ENCODE data around the gene SLC35G6.

SLC35G6 gene

DNA sequence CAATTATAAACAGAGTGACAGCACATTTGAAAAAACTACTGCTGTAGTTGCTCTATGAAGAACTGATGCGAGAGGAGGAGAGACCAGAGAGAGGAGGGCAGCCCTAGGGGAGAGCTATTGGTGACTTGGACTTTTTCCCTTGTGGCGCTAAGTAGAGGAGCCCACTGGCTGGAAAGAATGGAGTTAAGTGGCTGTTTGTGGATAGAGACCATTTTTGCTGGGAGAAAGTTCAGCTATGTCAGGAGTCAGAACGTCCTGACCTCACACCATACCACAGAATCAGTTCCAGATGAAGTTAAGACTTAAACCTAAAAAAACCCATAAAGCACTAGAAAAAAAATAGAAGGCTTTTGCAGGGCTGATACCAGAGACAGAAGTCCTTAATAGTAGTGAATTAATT, 4.9 kb downstream of the SLC35G6 start:
- Histone ChIP-seq H3K27me3 (ENCODE audit: control insufficient read depth, insufficient read depth, low read length, poor library complexity, severe bottlenecking) (no peaks in the 10 kb centered on the region), H3K9me3 (ENCODE audit: control insufficient read depth, low read length) (no peaks in the 10 kb centered on the region), H3K4me3 (ENCODE audit: insufficient read depth, low read depth, low read length) (peak overlapping the region; percentile 18), H3K36me3 (ENCODE audit: control insufficient read depth, insufficient read depth, low read length) (no peaks in the 10 kb centered on the region), H3K4me1 (ENCODE audit: control insufficient read depth, insufficient read depth, low read length) (peaks cover 28% of the 10 kb centered on the region), H3K27ac (ENCODE audit: insufficient read depth, low read depth, low read length, poor library complexity, severe bottlenecking) (no peak overlapping the region)
- 77 to 83% methylated on average over 2 to 3 of the region's 3 CpGs for WGBS, 2 experiments

DNA sequence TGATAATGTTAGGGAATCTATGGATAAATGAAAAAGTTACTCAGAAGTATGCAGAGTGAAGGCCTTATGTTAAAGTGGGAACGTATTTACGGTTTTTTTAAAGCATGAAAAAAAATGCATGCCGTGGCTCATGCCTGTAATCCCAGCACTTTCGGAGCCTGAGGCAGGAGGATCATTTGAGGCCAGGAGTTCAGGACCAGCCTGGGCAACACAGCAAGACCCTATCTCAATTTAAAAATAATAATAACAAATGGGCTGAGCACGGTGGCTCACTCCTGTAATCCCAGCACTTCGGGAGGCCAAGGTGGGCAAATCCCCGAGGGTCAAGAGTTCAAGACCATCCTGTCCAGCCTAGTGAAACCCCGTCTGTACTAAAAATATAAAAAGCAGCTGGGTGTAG, 8.9 kb downstream of the SLC35G6 start:
- Histone ChIP-seq H3K36me3 (ENCODE audit: control insufficient read depth, insufficient read depth, low read length) (no peaks in the 10 kb centered on the region), H3K4me1 (ENCODE audit: control insufficient read depth, insufficient read depth, low read length) (peaks cover 10% of the 10 kb centered on the region), H3K27ac (ENCODE audit: insufficient read depth, low read depth, low read length, poor library complexity, severe bottlenecking) (no peak overlapping the region), H3K9me3 (ENCODE audit: control insufficient read depth, low read length) (no peaks in the 10 kb centered on the region), H3K27me3 (ENCODE audit: control insufficient read depth, insufficient read depth, low read length, poor library complexity, severe bottlenecking) (no peaks in the 10 kb centered on the region), H3K4me3 (ENCODE audit: insufficient read depth, low read depth, low read length) (no peak overlapping the region)
- 88% methylated on average over 8 of the region's 8 CpGs for WGBS, 2 experiments

DNA sequence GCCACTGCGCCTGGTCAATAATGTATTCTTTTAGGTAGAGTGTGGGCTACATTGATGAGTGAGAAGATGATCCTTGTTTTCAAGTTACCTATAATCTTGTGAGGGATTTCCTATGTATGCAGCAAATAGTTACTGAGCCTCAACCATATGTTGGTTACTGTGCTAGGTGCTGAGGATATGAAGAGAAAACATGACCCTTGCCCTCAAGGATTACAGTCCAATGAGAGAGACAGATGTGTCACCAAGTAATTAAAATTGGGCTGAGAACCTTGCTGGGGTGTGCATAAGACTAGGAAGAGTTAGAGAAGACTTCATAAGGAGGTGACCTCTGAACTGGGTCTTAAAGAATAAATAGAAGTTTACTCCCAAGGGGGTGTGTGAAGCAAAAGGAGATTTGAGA, 10.3 kb downstream of the SLC35G6 start:
- no peaks in the 10 kb centered on the region for H3K4me1 ChIP-seq (ENCODE audit: control insufficient read depth, insufficient read depth, low read length)
- H3K4me3 ChIP-seq (ENCODE audit: insufficient read depth, low read depth, low read length), result no peak overlapping the region
- WGBS, 2 experiments, result 87 to 93% methylated on average over 1 of the region's 1 CpG
- H3K9me3 ChIP-seq (ENCODE audit: control insufficient read depth, low read length), result no peaks in the 10 kb centered on the region
- no peak overlapping the region for H3K27ac ChIP-seq (ENCODE audit: insufficient read depth, low read depth, low read length, poor library complexity, severe bottlenecking)
- H3K27me3 ChIP-seq (ENCODE audit: control insufficient read depth, insufficient read depth, low read length, poor library complexity, severe bottlenecking), result no peaks in the 10 kb centered on the region
- H3K36me3 ChIP-seq (ENCODE audit: control insufficient read depth, insufficient read depth, low read length), result peaks cover 8% of the 10 kb centered on the region

DNA sequence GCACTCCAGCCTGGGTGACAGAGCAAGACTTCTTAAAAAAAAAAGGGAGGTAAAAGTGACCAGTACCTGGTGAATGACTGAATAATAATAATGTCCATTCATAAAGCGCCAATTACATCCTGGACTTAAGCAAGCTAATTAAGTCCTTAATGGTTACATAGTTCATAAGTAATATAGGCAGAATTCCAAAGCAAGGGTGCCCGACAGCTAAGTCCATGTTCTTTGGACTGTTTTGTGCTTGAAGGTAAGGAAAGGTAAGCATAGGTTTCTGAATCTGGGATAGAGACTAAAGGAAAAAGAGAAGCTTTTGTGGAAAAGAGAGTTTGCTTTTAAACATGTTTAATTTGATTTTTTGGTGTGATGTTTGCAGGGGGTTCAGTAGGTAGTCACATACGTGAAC, 12.7 kb downstream of the SLC35G6 start:
- 96 to 99% methylated on average over 3 of the region's 3 CpGs for WGBS, 2 experiments
- Histone ChIP-seq H3K9me3 (ENCODE audit: control insufficient read depth, low read length) (no peaks in the 10 kb centered on the region), H3K4me1 (ENCODE audit: control insufficient read depth, insufficient read depth, low read length) (no peaks in the 10 kb centered on the region), H3K4me3 (ENCODE audit: insufficient read depth, low read depth, low read length) (no peak overlapping the region), H3K27ac (ENCODE audit: insufficient read depth, low read depth, low read length, poor library complexity, severe bottlenecking) (no peak overlapping the region), H3K36me3 (ENCODE audit: control insufficient read depth, insufficient read depth, low read length) (peaks cover 28% of the 10 kb centered on the region), H3K27me3 (ENCODE audit: control insufficient read depth, insufficient read depth, low read length, poor library complexity, severe bottlenecking) (no peaks in the 10 kb centered on the region)

DNA sequence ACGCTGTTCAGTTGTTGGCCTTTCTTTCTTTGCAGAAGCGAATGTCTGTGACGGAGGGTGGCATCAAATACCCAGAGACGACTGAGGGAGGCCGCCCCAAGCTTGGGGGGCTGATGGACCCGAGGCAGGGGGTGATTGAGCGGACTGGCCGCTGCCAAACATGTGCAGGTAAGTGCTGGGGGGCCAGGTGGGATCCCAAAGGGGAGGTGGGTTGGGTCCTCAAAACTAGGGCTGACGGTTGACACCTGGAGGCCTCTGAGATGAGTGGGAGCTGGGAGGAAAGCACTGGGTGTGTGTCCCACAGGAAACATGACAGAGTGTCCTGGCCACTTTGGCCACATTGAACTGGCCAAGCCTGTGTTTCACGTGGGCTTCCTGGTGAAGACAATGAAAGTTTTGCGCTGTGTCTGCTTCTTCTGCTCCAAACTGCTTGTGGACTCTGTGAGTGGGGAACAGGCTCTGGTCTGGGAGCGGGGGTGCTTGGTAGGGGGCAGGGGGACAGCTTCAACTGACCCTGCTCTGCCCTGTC, 14.7 kb downstream of the SLC35G6 start:
- no peaks in the 10 kb centered on the region for H3K27me3 ChIP-seq (ENCODE audit: control insufficient read depth, insufficient read depth, low read length, poor library complexity, severe bottlenecking)
- 95 to 96% methylated on average over 12 of the region's 12 CpGs for WGBS, 2 experiments
- H3K27ac ChIP-seq (ENCODE audit: insufficient read depth, low read depth, low read length, poor library complexity, severe bottlenecking), result no peak overlapping the region
- H3K9me3 ChIP-seq (ENCODE audit: control insufficient read depth, low read length), result no peaks in the 10 kb centered on the region
- H3K4me3 ChIP-seq (ENCODE audit: insufficient read depth, low read depth, low read length), result no peak overlapping the region
- no peaks in the 10 kb centered on the region for H3K4me1 ChIP-seq (ENCODE audit: control insufficient read depth, insufficient read depth, low read length)
- peaks cover 45% of the 10 kb centered on the region for H3K36me3 ChIP-seq (ENCODE audit: control insufficient read depth, insufficient read depth, low read length)

DNA sequence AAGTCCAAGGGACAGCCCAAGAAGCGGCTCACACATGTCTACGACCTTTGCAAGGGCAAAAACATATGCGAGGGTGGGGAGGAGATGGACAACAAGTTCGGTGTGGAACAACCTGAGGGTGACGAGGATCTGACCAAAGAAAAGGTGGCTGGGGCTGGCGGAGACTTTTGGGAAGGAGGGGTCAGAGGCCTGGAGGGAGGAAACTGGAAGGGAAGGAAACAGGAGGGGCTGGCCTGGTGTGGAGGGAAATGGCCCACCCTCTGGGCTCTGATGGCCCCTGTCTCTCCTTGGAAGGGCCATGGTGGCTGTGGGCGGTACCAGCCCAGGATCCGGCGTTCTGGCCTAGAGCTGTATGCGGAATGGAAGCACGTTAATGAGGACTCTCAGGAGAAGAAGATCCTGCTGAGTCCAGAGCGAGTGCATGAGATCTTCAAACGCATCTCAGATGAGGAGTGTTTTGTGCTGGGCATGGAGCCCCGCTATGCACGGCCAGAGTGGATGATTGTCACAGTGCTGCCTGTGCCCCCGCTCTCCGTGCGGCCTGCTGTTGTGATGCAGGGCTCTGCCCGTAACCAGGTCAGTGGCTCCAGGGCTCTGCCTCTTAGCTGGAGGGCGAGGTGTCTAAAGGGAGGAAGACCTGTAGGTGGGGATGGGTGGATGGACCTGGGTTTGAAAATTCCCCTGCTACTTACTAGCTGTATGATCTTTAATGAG, 15.4 kb downstream of the SLC35G6 start:
- Histone ChIP-seq H3K36me3 (ENCODE audit: control insufficient read depth, insufficient read depth, low read length) (peaks cover 51% of the 10 kb centered on the region), H3K9me3 (ENCODE audit: control insufficient read depth, low read length) (no peaks in the 10 kb centered on the region), H3K4me1 (ENCODE audit: control insufficient read depth, insufficient read depth, low read length) (no peaks in the 10 kb centered on the region), H3K4me3 (ENCODE audit: insufficient read depth, low read depth, low read length) (no peak overlapping the region), H3K27ac (ENCODE audit: insufficient read depth, low read depth, low read length, poor library complexity, severe bottlenecking) (no peak overlapping the region), H3K27me3 (ENCODE audit: control insufficient read depth, insufficient read depth, low read length, poor library complexity, severe bottlenecking) (no peaks in the 10 kb centered on the region)
- 95 to 96% methylated on average over 20 of the region's 20 CpGs for WGBS, 2 experiments

DNA sequence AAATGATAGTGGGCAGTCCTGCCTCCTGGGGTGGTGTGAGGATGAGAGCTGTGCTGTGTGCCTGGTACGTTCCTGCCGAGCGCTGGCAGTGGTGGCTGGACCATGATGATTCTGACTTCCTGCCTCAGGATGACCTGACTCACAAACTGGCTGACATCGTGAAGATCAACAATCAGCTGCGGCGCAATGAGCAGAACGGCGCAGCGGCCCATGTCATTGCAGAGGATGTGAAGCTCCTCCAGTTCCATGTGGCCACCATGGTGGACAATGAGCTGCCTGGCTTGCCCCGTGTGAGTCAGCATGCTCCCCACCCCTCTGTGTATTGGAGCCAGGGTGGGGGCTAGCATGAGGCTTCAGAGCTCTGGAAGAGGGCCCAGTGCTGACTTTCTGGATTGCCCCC, 16.0 kb downstream of the SLC35G6 start:
- WGBS, 2 experiments, result 95 to 98% methylated on average over 10 of the region's 10 CpGs
- Histone ChIP-seq H3K36me3 (ENCODE audit: control insufficient read depth, insufficient read depth, low read length) (peaks cover 57% of the 10 kb centered on the region), H3K27me3 (ENCODE audit: control insufficient read depth, insufficient read depth, low read length, poor library complexity, severe bottlenecking) (no peaks in the 10 kb centered on the region), H3K9me3 (ENCODE audit: control insufficient read depth, low read length) (no peaks in the 10 kb centered on the region), H3K4me3 (ENCODE audit: insufficient read depth, low read depth, low read length) (no peak overlapping the region), H3K27ac (ENCODE audit: insufficient read depth, low read depth, low read length, poor library complexity, severe bottlenecking) (no peak overlapping the region), H3K4me1 (ENCODE audit: control insufficient read depth, insufficient read depth, low read length) (no peaks in the 10 kb centered on the region)

DNA sequence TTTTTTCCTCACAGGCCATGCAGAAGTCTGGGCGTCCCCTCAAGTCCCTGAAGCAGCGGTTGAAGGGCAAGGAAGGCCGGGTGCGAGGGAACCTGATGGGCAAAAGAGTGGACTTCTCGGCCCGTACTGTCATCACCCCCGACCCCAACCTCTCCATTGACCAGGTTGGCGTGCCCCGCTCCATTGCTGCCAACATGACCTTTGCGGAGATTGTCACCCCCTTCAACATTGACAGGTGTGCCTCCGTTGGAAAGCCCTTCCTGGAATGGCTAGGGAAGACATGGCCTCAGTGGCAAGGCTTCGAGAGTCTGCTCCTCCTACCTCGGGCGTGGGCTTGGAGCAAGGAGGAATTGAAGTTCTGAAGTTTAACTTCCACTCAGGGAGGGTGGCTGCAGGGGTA, 16.4 kb downstream of the SLC35G6 start:
- Histone ChIP-seq H3K27ac (ENCODE audit: insufficient read depth, low read depth, low read length, poor library complexity, severe bottlenecking) (no peak overlapping the region), H3K36me3 (ENCODE audit: control insufficient read depth, insufficient read depth, low read length) (peaks cover 59% of the 10 kb centered on the region), H3K27me3 (ENCODE audit: control insufficient read depth, insufficient read depth, low read length, poor library complexity, severe bottlenecking) (no peaks in the 10 kb centered on the region), H3K4me3 (ENCODE audit: insufficient read depth, low read depth, low read length) (no peak overlapping the region), H3K9me3 (ENCODE audit: control insufficient read depth, low read length) (no peaks in the 10 kb centered on the region), H3K4me1 (ENCODE audit: control insufficient read depth, insufficient read depth, low read length) (no peaks in the 10 kb centered on the region)
- WGBS, 2 experiments, result 98% methylated on average over 14 of the region's 14 CpGs

DNA sequence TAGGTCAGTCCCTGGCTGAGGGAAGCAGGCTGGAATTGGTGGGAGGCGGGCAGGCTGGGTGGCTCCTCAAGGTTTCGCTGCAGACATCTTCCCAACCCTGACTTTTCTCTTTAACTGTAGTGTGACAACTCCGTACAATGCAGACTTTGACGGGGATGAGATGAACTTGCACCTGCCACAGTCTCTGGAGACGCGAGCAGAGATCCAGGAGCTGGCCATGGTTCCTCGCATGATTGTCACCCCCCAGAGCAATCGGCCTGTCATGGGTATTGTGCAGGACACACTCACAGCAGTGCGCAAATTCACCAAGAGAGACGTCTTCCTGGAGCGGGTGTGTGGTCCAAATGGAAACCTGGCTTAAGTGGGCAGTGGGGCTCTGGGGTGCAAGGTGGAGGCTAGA, 17.9 kb downstream of the SLC35G6 start:
- 92 to 93% methylated on average over 11 of the region's 11 CpGs for WGBS, 2 experiments
- Histone ChIP-seq H3K27ac (ENCODE audit: insufficient read depth, low read depth, low read length, poor library complexity, severe bottlenecking) (no peak overlapping the region), H3K9me3 (ENCODE audit: control insufficient read depth, low read length) (no peaks in the 10 kb centered on the region), H3K4me1 (ENCODE audit: control insufficient read depth, insufficient read depth, low read length) (no peaks in the 10 kb centered on the region), H3K36me3 (ENCODE audit: control insufficient read depth, insufficient read depth, low read length) (peaks cover 74% of the 10 kb centered on the region), H3K4me3 (ENCODE audit: insufficient read depth, low read depth, low read length) (no peak overlapping the region), H3K27me3 (ENCODE audit: control insufficient read depth, insufficient read depth, low read length, poor library complexity, severe bottlenecking) (no peaks in the 10 kb centered on the region)

DNA sequence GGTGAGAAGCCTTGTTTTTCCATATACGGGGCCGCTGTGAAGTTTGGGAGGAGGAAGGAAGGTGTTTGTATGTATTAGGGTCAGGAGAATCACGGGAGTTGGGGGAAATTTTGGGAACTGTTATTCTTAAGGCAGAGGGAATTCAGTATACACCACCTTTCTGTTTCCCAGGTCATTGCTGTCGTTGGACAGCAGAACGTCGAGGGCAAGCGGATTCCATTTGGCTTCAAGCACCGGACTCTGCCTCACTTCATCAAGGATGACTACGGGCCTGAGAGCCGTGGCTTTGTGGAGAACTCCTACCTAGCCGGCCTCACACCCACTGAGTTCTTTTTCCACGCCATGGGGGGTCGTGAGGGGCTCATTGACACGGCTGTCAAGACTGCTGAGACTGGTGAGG, 20.5 kb downstream of the SLC35G6 start:
- Histone ChIP-seq H3K27me3 (ENCODE audit: control insufficient read depth, insufficient read depth, low read length, poor library complexity, severe bottlenecking) (no peaks in the 10 kb centered on the region), H3K36me3 (ENCODE audit: control insufficient read depth, insufficient read depth, low read length) (peaks cover 75% of the 10 kb centered on the region)

More for the DNA sequence above, 20.5 kb downstream of the SLC35G6 start:
- WGBS, 2 experiments, result 90 to 91% methylated on average over 14 of the region's 14 CpGs
- Histone ChIP-seq H3K4me3 (ENCODE audit: insufficient read depth, low read depth, low read length) (no peak overlapping the region), H3K9me3 (ENCODE audit: control insufficient read depth, low read length) (no peaks in the 10 kb centered on the region), H3K27ac (ENCODE audit: insufficient read depth, low read depth, low read length, poor library complexity, severe bottlenecking) (no peak overlapping the region), H3K4me1 (ENCODE audit: control insufficient read depth, insufficient read depth, low read length) (no peaks in the 10 kb centered on the region)
